OCI-LY3 (cell line): ENCODE measurements around the gene FBXW8.

ENCODE experiments used
- H2AFZ ChIP-seq: fragments of 200-600, 300-600 bp; shearing (Covaris generic); 2 replicates; pipeline ENCODE4 v1.6.0; 2014; ENCODE audit warnings: antibody characterized with exemption, low read depth, low read length
- H3K27ac ChIP-seq: fragments of 200-600, 300-600 bp; sonication (generic); 2 replicates; pipeline ENCODE4 v1.5.1; 2014; ENCODE audit warnings: mild to moderate bottlenecking, low read length, moderate library complexity, mixed read lengths
- H3K27me3 ChIP-seq: fragments of 200-600, 300-600 bp; sonication (generic); 2 replicates; pipeline ENCODE4 v1.6.1; 2014; ENCODE audit warnings: low read depth, low read length, mixed read lengths
- H3K36me3 ChIP-seq: fragments of 200-600, 300-600 bp; sonication (generic); replicated peaks from 2 replicates; pipeline ENCODE3; 2014; ENCODE audit warnings: low read depth, low read length, mixed read lengths
- H3K4me1 ChIP-seq: fragments of 300-600, 200-600 bp; sonication (generic); 2 replicates; pipeline ENCODE4 v1.6.1; 2014; ENCODE audit warnings: low read length, mixed read lengths
- H3K4me2 ChIP-seq: fragments of 200-600, 300-600 bp; sonication (generic); 2 replicates; pipeline ENCODE4 v1.6.1; 2014; ENCODE audit warnings: low read length, mixed read lengths
- H3K4me3 ChIP-seq: fragments of 300-600, 200-600 bp; sonication (generic); 2 replicates; pipeline ENCODE4 v1.5.1; 2014; ENCODE audit warnings: antibody characterized with exemption, mild to moderate bottlenecking, low read length, moderate library complexity
- H3K79me2 ChIP-seq: fragments of 300-600, 200-600 bp; shearing (Covaris generic); 2 replicates; pipeline ENCODE4 v1.6.1; 2014; ENCODE audit warnings: mild to moderate bottlenecking, low read length, mixed read lengths
- H3K9ac ChIP-seq: fragments of 300-600, 200-600 bp; shearing (Covaris generic); 2 replicates; pipeline ENCODE4 v1.6.0; 2014; ENCODE audit warnings: mild to moderate bottlenecking, low read length, moderate library complexity
- H3K9me3 ChIP-seq: fragments of 200-600, 300-600 bp; shearing (Covaris generic); 2 replicates; pipeline ENCODE4 v1.6.1; 2014; ENCODE audit warnings: low read length, mixed read lengths; ENCODE audit not compliant: insufficient read depth
- H4K20me1 ChIP-seq: fragments of 200-600, 300-600 bp; sonication (generic); 2 replicates; pipeline ENCODE4 v1.6.1; 2016; ENCODE audit warnings: low read length, mixed read lengths; ENCODE audit not compliant: insufficient read depth
- CTCF ChIP-seq: fragments of 200-600, 300-600 bp; sonication (generic); IDR thresholded peaks from 2 replicates; pipeline ENCODE4 v1.5.1; 2014; ENCODE audit warnings: antibody characterized with exemption, low read length, low read depth
- EZH2phosphoT487 ChIP-seq: fragments of 200-600 bp; shearing (Covaris generic); IDR thresholded peaks from 2 replicates; pipeline ENCODE4 v1.6.1; 2018; ENCODE audit warnings: antibody characterized with exemption, mixed run types, low read depth

FBXW8 gene

DNA sequence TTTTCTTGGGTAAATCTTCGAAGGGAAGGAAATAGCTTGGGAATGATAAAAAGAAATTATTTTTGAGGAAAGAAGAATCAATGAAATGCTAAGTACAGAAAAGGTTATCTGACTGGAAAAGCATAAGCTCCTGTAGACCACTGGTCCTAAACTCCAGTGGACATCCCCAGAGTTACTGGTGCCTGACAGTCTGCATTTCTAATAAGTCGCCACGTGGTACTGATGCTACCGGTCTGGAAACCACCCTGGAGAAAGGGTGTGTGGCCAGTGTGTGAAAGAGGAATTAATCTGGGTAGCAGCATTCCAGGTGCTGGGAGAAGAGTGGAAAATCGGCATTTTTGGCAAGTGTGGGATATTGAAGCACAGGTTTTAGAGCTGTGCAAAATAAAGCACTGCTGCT is 73.3 kb downstream of the FBXW8 start:
- H2AFZ ChIP-seq: no peak overlapping the region
- no peak overlapping the region for H3K4me2 ChIP-seq
- H3K27ac ChIP-seq: no peak overlapping the region
- TF ChIP-seq CTCF (no peak), EZH2phosphoT487 (no peak)
- peaks cover 5% of the 10 kb centered on the region; the same call in 1 of the 2 replicates for H3K4me1 ChIP-seq
- no peak overlapping the region for H3K9ac ChIP-seq
- H4K20me1 ChIP-seq: no peaks in the 10 kb centered on the region
- H3K79me2 ChIP-seq: no peaks in the 10 kb centered on the region
- no peaks in the 10 kb centered on the region for H3K9me3 ChIP-seq
- no peaks in the 10 kb centered on the region for H3K27me3 ChIP-seq
- H3K36me3 ChIP-seq: peaks cover 6% of the 10 kb centered on the region
- H3K4me3 ChIP-seq: no peak overlapping the region

DNA sequence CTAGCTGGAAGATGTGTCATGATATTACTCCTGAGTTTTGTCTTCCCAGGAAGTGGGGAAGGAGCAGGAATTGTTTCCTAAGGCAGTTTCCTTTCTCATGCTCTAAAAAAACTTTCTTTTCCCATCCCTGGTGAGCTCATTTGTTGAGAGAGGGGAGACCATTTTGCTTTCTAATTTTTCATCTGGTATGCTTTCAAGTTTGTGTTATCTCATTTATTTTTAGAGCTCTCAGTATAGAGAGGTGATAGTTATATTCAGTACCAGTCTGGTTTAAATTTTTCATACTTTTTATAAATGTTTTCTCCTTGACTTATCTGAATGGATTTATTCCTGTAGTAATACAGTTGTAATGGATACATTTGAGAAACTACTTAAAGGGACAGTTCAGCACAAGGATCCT is 79.6 kb downstream of the FBXW8 start:
- no peak overlapping the region for H3K9ac ChIP-seq
- H3K4me1 ChIP-seq: no peaks in the 10 kb centered on the region
- H3K4me3 ChIP-seq: no peak overlapping the region
- H3K9me3 ChIP-seq: no peaks in the 10 kb centered on the region
- H3K79me2 ChIP-seq: no peaks in the 10 kb centered on the region
- no peaks in the 10 kb centered on the region for H3K27me3 ChIP-seq
- H3K4me2 ChIP-seq: no peak overlapping the region
- TF ChIP-seq EZH2phosphoT487: no peak
- no peak for TF ChIP-seq CTCF
- no peak overlapping the region for H2AFZ ChIP-seq
- 0 out of 2 replicates have a peak, but pooled peaks cover 4% of the 10 kb centered on the region for H4K20me1 ChIP-seq
- peaks cover 9% of the 10 kb centered on the region for H3K36me3 ChIP-seq
- H3K27ac ChIP-seq: no peak overlapping the region

- Histone ChIP-seq H3K4me2 (no peak overlapping the region), H3K9ac (no peak overlapping the region), H3K27me3 (no peaks in the 10 kb centered on the region), H3K36me3 (peaks cover 4% of the 10 kb centered on the region), H3K4me1 (no peaks in the 10 kb centered on the region), H3K9me3 (no peaks in the 10 kb centered on the region), H2AFZ (no peak overlapping the region), H3K27ac (no peak overlapping the region), H3K4me3 (no peak overlapping the region), H3K79me2 (no peaks in the 10 kb centered on the region), H4K20me1 (0 out of 2 replicates have a peak, but pooled peaks cover 4% of the 10 kb centered on the region)
- no peak for TF ChIP-seq EZH2phosphoT487
- TF ChIP-seq CTCF: no peak
These were observed 80.5 kb downstream of the FBXW8 start for GRCh38 chr12:116990971-116991966.

DNA sequence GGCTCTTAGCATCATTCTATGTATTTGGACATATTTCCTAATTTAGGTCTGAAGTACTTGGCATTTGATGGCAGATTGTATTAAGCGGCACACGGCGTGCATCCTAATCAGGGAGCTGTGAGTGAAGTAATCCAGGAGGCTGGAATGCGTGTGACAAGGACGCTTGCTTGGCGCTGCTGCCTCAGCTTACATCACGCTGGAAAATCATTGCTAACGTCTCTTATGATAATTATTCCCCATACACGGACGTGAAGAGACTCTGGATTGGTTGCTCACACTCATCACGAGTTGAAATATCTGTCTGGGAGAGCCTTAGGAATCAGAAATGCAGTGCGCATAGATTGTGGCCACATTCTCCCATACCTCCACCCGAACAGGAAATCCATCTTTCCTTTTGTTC is 85.3 kb downstream of the FBXW8 start:
- no peak overlapping the region for H3K27ac ChIP-seq
- H3K79me2 ChIP-seq: no peaks in the 10 kb centered on the region
- H3K36me3 ChIP-seq: peaks cover 4% of the 10 kb centered on the region
- H4K20me1 ChIP-seq: 0 out of 2 replicates have a peak, but pooled peaks cover 4% of the 10 kb centered on the region
- no peaks in the 10 kb centered on the region for H3K9me3 ChIP-seq
- TF ChIP-seq CTCF (no peak), EZH2phosphoT487 (no peak)
- no peak overlapping the region for H3K9ac ChIP-seq
- no peak overlapping the region for H3K4me3 ChIP-seq
- no peak overlapping the region for H2AFZ ChIP-seq
- H3K27me3 ChIP-seq: no peaks in the 10 kb centered on the region
- no peaks in the 10 kb centered on the region for H3K4me1 ChIP-seq
- H3K4me2 ChIP-seq: no peak overlapping the region
